AG04449 (cell line): ENCODE data around the gene PACSIN1.

Experiments used
- CTCF ChIA-PET: fragments of 350-600 bp; formaldehyde crosslinking; extraction: SDS; loops from one replicate; lab custom pipeline; 2021; ENCODE audit warnings: antibody characterized with exemption; lab: Yijun Ruan, JAX
- POLR2A ChIA-PET: fragments of 400-600, 350-600 bp; formaldehyde crosslinking; extraction: SDS; loops from one replicate; lab custom pipeline; 2020; ENCODE audit warnings: antibody characterized with exemption, inconsistent platforms; lab: Yijun Ruan, JAX
- DNase-seq: peaks from one replicate; pipeline ENCODE4 v3.0.0-alpha.2; 2010; ENCODE audit warnings: low read depth, low spot score
- H3K4me3 ChIP-seq: 2 replicates; pipeline ENCODE4 v1.5.1; 2011; ENCODE audit warnings: low read depth, mild to moderate bottlenecking, control low read depth, low read length
- TF ChIP-seq, protein P1 (sequence below): IDR thresholded peaks from one replicate; pipeline ENCODE4 v1.5.1; 2011; ENCODE audit warnings: mild to moderate bottlenecking, moderate library complexity, low read length, control low read depth, inconsistent platforms; ENCODE audit not compliant: insufficient read depth; ENCODE audit errors: missing control alignments

Gene PACSIN1

DNA sequence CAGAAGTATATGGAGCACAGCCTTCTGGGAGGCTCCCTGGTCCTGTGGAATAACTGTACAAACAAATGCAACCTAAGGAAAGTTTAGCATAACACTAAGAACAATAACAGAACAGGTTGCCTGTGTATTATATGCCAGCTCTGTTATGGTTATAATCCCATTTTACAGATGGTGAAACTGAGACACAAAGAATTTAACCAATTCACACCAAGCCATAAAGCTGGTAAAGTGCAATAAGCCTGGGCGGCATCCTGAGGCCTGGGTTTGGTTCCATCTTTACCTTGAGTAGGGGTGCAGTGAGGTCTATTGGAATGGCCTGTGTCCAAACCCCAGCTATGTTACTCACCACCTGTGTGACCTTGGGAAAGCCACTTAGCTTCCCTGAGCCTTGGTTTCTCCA, 14.7 kb upstream of the PACSIN1 start:
- ChIA-PET CTCF (no interaction called here), POLR2A (no interaction called here)
- H3K4me3 ChIP-seq: no peak overlapping the region
- TF ChIP-seq, protein P1, sequence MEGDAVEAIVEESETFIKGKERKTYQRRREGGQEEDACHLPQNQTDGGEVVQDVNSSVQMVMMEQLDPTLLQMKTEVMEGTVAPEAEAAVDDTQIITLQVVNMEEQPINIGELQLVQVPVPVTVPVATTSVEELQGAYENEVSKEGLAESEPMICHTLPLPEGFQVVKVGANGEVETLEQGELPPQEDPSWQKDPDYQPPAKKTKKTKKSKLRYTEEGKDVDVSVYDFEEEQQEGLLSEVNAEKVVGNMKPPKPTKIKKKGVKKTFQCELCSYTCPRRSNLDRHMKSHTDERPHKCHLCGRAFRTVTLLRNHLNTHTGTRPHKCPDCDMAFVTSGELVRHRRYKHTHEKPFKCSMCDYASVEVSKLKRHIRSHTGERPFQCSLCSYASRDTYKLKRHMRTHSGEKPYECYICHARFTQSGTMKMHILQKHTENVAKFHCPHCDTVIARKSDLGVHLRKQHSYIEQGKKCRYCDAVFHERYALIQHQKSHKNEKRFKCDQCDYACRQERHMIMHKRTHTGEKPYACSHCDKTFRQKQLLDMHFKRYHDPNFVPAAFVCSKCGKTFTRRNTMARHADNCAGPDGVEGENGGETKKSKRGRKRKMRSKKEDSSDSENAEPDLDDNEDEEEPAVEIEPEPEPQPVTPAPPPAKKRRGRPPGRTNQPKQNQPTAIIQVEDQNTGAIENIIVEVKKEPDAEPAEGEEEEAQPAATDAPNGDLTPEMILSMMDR: no peak
- no peak for DNase-seq

DNA sequence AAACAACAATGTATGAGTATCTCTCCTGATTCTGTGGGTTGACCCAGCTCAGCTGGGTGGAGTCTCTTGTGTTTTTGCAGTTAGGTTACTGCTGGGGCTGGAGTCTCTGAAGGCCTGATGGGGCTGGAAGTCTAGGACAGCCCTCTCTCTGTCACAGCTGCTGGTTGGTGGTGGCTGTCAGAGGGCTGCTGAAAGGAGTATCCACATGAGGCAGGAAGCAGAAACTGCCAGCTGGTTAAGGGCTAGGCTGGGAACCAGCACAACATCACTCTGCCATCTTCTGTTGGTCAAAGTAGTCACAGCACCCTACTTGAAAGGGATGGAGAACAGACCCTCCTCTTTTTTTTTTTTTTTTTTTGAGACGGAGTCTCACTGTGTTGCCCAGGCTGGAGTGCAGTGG, 10.0 kb upstream of the PACSIN1 start:
- no peak overlapping the region for H3K4me3 ChIP-seq
- CTCF ChIA-PET: interaction anchor here (7.8 kb wide), 1 partner anchor 154 kb away, joined by 85 read pairs; no protein-coding TSS in a partner anchor
- POLR2A ChIA-PET: no interaction called here
- DNase-seq: no peak
- TF ChIP-seq, protein P1: no peak

DNA sequence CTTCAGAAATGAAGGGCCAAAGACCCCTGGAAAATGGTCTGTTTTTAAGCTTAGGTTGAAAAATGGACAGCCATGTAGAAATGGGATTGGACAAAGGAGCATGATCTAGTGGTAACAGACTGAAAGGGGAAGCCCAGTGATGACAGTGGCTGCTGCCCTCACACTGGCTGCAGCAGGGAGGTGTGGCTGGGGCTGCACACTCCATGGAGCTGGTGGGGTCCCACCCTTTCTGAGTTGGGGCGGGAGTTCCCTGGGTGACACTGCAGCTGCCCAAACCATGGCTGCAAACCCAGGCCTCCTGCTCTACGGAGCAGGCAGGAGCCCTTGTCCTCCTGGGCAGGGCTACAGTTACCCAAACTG, 8.5 kb upstream of the PACSIN1 start:
- TF ChIP-seq, protein P1: no peak
- ChIA-PET CTCF (interaction anchor here (0.7 to 7.8 kb wide), 3 partner anchors 11 to 261 kb away, joined by 3 to 85 read pairs (median 4); no protein-coding TSS in a partner anchor), POLR2A (no interaction called here)
- no peak for DNase-seq
- no peak overlapping the region for H3K4me3 ChIP-seq

DNA sequence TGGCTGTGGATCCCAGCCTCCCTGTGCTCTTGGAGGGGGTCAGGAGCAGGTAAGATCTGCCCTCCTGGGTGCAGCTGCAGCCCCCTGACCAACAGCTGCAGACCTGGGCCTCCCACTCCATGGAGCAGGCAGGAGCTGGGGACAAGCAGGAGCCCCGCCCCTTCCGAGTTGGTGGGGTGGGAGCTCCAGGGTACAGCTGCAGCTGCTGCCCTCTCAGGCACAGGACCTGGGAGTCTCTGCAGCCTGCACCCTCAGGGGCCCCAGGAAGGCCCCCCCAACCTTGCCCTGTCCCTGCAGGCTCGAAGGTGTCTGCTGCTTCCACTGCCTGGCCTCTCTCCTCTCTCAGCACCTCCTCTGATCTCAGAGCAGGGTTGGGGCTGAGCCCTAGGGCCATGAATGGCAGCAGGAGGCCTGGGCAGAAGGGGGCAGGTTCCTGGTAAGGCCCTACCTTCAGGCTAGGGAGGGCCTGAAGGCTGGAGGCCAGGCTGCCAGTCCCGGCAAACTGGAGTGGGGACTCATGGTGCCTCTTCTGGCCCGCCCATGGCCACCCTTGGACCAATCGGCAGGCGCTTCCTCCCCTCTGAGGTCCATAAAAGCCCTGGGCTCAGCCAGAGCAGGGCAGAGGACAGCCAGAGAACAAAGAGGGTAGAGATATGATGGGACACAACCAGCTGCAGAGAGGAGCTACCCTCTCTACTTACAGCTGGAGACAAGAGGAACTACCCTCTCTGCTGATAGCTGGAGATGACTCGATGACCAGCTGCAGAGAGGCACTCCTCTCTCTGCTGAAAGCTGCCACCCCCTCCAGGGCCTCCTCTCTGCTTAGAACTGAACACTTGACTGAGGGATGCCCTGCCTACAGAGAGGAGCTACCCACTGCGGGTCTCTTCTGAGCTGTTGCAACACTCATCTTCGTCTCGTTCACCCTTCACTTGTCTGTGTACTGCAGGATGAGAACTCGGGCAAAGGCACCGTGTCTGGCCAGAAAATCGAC, 7.8 kb upstream of the PACSIN1 start:
- ChIA-PET POLR2A (no interaction called here), CTCF (interaction anchor here (1.0 to 7.8 kb wide), 8 partner anchors 11 to 515 kb away, joined by 3 to 85 read pairs (median 4); no protein-coding TSS in a partner anchor)
- TF ChIP-seq, protein P1: no peak
- DNase-seq: no peak
- H3K4me3 ChIP-seq: no peak overlapping the region

DNA sequence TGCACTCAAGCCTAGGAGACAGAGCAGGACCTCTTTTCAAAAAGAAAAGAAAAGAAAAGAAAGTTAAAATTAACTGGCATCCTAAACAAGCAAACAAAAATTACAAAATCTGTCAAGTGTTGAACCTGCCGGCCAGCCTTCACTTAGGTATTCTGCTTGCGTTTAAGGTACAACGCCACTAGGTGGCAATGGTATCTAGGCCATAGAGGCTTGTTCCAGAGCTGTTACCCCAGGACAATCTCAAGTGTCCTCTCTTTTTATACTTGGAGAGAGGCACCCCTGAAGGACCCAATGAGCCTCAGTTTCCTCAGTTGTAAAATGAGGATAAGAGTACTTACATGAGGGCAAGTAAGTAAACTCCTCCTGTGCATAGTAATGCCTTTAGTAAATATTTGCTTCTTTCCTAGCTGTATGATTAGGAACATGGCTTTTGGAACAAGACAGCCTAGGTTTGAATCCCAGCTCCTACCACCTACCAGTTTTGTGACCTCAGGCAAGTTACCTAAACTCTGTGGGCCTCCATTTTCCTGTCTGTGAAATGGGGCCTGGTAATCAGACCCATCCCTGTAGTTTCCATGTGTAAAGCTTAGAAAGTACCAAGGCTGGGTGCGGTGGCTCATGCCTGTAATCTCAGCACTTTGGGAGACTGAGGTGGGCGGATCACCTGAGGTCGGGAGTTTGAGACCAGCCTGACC, 5.8 kb upstream of the PACSIN1 start:
- DNase-seq: no peak
- TF ChIP-seq, protein P1: peak; percentile 45
- ChIA-PET CTCF (interaction anchor here (0.6 to 7.8 kb wide), 17 partner anchors 9 to 680 kb away, joined by 3 to 85 read pairs (median 5); partner anchors contain the start of genes RPS10 and TCP11), POLR2A (interaction anchor here (0.5 kb wide), 1 partner anchor 44 kb away, joined by 5 read pairs; no protein-coding TSS in a partner anchor)
- no peak overlapping the region for H3K4me3 ChIP-seq
